Measurements from ENCODE around the gene ABHD17A. TPM values are rescaled to one million over a fixed set of nuclear protein-coding genes. Genes with fewer than 3 reads are reported as not detected.

ABHD17A gene
- total RNA-seq, 1 experiment from 2014 or later, result 47.5 TPM

- H3K27ac Mint-ChIP-seq, result no peak overlapping the region
- no peak for DNase-seq
Measured at GRCh38 chr19:1827566-1828278, 57.6 kb downstream of the ABHD17A start.

More at GRCh38 chr19:1827566-1828278, 57.6 kb downstream of the ABHD17A start:
- Histone ChIP-seq H3K23ac (ENCODE audit: insufficient read length, low read depth, low read length) (no peak overlapping the region), H2AFZ (ENCODE audit: low read length) (no peak overlapping the region), H2BK15ac (ENCODE audit: low read depth, low read length) (no peak overlapping the region), H4K20me1 (ENCODE audit: control insufficient read depth, insufficient read depth, insufficient read length) (no peaks in the 10 kb centered on the region), H2BK20ac (ENCODE audit: low read depth, low read length, poor library complexity, severe bottlenecking) (no peak overlapping the region), H2BK5ac (ENCODE audit: insufficient read length, low read length) (no peak overlapping the region), H3K56ac (ENCODE audit: insufficient read length, low read depth, low read length) (no peak overlapping the region), H3K27me3 (ENCODE audit: insufficient read depth, low read length) (no peaks in the 10 kb centered on the region), H2BK120ac (ENCODE audit: low read depth, low read length, poor library complexity, severe bottlenecking) (no peak overlapping the region), H3K9me3 (ENCODE audit: control insufficient read depth, low read depth, low read length) (no peaks in the 10 kb centered on the region), H3K27ac (ENCODE audit: insufficient read length, low read depth, low read length) (no peak overlapping the region), H2BK12ac (ENCODE audit: insufficient read length, low read depth, low read length) (no peak overlapping the region), H4K91ac (ENCODE audit: insufficient read length, low read depth, low read length) (no peak overlapping the region), H3K18ac (ENCODE audit: insufficient read length, low read depth, low read length) (no peak overlapping the region), H4K8ac (replicated peaks; ENCODE audit: insufficient read length, low read depth, low read length) (no peak overlapping the region), H4K5ac (ENCODE audit: insufficient read length, low read depth, low read length) (no peak overlapping the region), H3K79me2 (ENCODE audit: insufficient read depth, low read length) (peaks cover 2% of the 10 kb centered on the region; the same call in 1 of the 2 replicates), H3T11ph (ENCODE audit: low read length) (no peak overlapping the region), H3K14ac (ENCODE audit: insufficient read depth, low read length) (no peak overlapping the region; the same call in 1 of the 2 replicates), H3K9ac (ENCODE audit: extremely low read depth, insufficient read length, low read length) (no peak overlapping the region), H3K4me1 (ENCODE audit: insufficient read depth, low read length) (no peaks in the 10 kb centered on the region), H3K4ac (ENCODE audit: low read depth, low read length) (no peak overlapping the region), H2AK5ac (ENCODE audit: insufficient read length, low read length) (no peak overlapping the region), H3K79me1 (ENCODE audit: insufficient read depth, low read depth, low read length, poor library complexity, severe bottlenecking) (no peaks in the 10 kb centered on the region), H3K4me2 (ENCODE audit: insufficient read depth, insufficient read length, low read length) (no peak overlapping the region), H3K23me2 (ENCODE audit: insufficient read length, low read depth, low read length, poor library complexity, severe bottlenecking) (no peaks in the 10 kb centered on the region)
- H3K9me3 Mint-ChIP-seq, result no peaks in the 10 kb centered on the region
- no peak overlapping the region for H3K4me3 Mint-ChIP-seq
- TF ChIP-seq CTCF (conservative IDR thresholded peaks at IDR 0.05), result no peak
- H3K27me3 Mint-ChIP-seq (ENCODE audit: low read depth), result no peaks in the 10 kb centered on the region
- peaks cover 6 to 26% (median 11%) of the 10 kb centered on the region in 3 experiments; a peak in 6 of 7 replicates for H3K36me3 Mint-ChIP-seq (ENCODE audit: insufficient read depth in 1 of 3, low read depth in 3 of 3)
- WGBS (ENCODE audit: extremely low coverage, insufficient read length, low lambda C conversion rate), result no CpG with 5 or more reads among the region's 41 CpGs
- peaks cover 6 to 19% of the 10 kb centered on the region in 2 experiments; a peak in 3 of 4 replicates for H3K4me1 Mint-ChIP-seq

Other genes starting within 250 kb of the ABHD17A start
- gene TCF3, start 232.9 kb downstream of the ABHD17A start, total RNA-seq (2021), result 304 TPM in 2 replicates
- gene ONECUT3, start 132.0 kb downstream of the ABHD17A start, total RNA-seq (2021), result 0.04 and 0.07 TPM in 2 replicates
- gene ATP8B3, start 73.2 kb downstream of the ABHD17A start, total RNA-seq (2021), result 8.7 and 9.6 TPM in 2 replicates
- gene REXO1, start 37.0 kb downstream of the ABHD17A start, total RNA-seq (2021), result 45.6 and 56.8 TPM in 2 replicates
- gene KLF16, start 21.9 kb downstream of the ABHD17A start, total RNA-seq (2021), result 66.5 and 66.8 TPM in 2 replicates
- gene ADAT3, start 19.9 kb upstream of the ABHD17A start, total RNA-seq (2021), result 12.2 and 12.9 TPM in 2 replicates
- 65.0 and 69.0 TPM in 2 replicates for gene SCAMP4, start 19.9 kb upstream of the ABHD17A start, total RNA-seq (2021)
- gene CSNK1G2, start 55.7 kb upstream of the ABHD17A start, total RNA-seq (2021), result 96.6 and 100.0 TPM in 2 replicates
- gene BTBD2, start 130.2 kb upstream of the ABHD17A start, total RNA-seq (2021), result 110 and 113 TPM in 2 replicates
- gene MKNK2, start 165.7 kb upstream of the ABHD17A start, total RNA-seq (2021), result 153 and 154 TPM in 2 replicates
- 11.5 and 13.3 TPM in 2 replicates for gene MOB3A, start 210.8 kb upstream of the ABHD17A start, total RNA-seq (2021)
- gene IZUMO4, start 211.4 kb upstream of the ABHD17A start, total RNA-seq (2021), result 2.1 and 3.0 TPM in 2 replicates